GM12874 (cell line): ENCODE measurements around the gene ZNF525.

Experiments used
- CTCF ChIP-seq: IDR thresholded peaks from 2 replicates; pipeline ENCODE4 v1.5.1; 2011; ENCODE audit warnings: low read depth, mild to moderate bottlenecking, control low read depth, low read length, moderate library complexity; ENCODE audit not compliant: insufficient read depth

The ZNF525 gene

GRCh38 chr19:53422551-53422950 is 57.0 kb downstream of the ZNF525 start:
- TF ChIP-seq CTCF: no peak

- TF ChIP-seq CTCF: peak; percentile 71
Observed at GRCh38 chr19:53424968-53425597, 59.6 kb downstream of the ZNF525 start.

- TF ChIP-seq CTCF: peak; percentile 40; the same call in 1 of the 2 replicates
Observed at GRCh38 chr19:53431399-53432087, 66.0 kb downstream of the ZNF525 start, which contains the start of gene ZNF761. TSS of gene ZNF761 (plus strand) at chr19:53431984. CDS start at chr19:53447269, 15,285 bp downstream.

GRCh38 chr19:53432088-53432661 is 66.7 kb downstream of the ZNF525 start:
- no peak for TF ChIP-seq CTCF
